Measurements from ENCODE around the gene CXCR1.

Gene CXCR1

GRCh38 chr2:218168016-218168415 lies 1.3 kb upstream of the CXCR1 start:
- Histone ChIP-seq H3K4ac (ENCODE audit: low read depth, low read length) (no peak overlapping the region), H4K91ac (ENCODE audit: low read depth, low read length) (no peak overlapping the region), H3K79me2 (ENCODE audit: control insufficient read depth, insufficient read depth, low read length, poor library complexity) (no peaks in the 10 kb centered on the region), H3K4me1 (ENCODE audit: control insufficient read depth in 1 of 2, insufficient read depth in 2 of 2, low read length in 2 of 2) (peaks cover 2 to 3% of the 10 kb centered on the region in 2 experiments), H4K12ac (ENCODE audit: low read depth, low read length) (no peak overlapping the region), H4K8ac (ENCODE audit: low read depth, low read length) (no peak overlapping the region), H3K9ac (ENCODE audit: low read length) (no peak overlapping the region), H2BK120ac (ENCODE audit: insufficient read depth, low read length, poor library complexity) (no peak overlapping the region), H3K18ac (ENCODE audit: low read length) (no peak overlapping the region), H2BK5ac (ENCODE audit: low read depth, low read length, poor library complexity) (no peak overlapping the region), H2BK12ac (ENCODE audit: low read length) (no peak overlapping the region), H3K4me2 (ENCODE audit: low read length) (no peak overlapping the region), H2AFZ (ENCODE audit: insufficient read depth, low read length, poor library complexity) (no peak overlapping the region), H3K4me3 (ENCODE audit: low read depth, low read length) (no peak overlapping the region), H3K79me1 (ENCODE audit: low read length) (no peaks in the 10 kb centered on the region), H3K27me3 (ENCODE audit: insufficient read depth, low read length) (no peaks in the 10 kb centered on the region), H2AK5ac (ENCODE audit: low read length) (no peak overlapping the region), H3K14ac (ENCODE audit: low read length) (no peak overlapping the region), H3K23ac (ENCODE audit: low read length) (no peak overlapping the region), H3K9me3 (ENCODE audit: insufficient read depth, low read depth, low read length) (peaks cover 3% of the 10 kb centered on the region), H3K36me3 (ENCODE audit: control insufficient read depth in 1 of 2, insufficient read depth in 2 of 2, low read length in 2 of 2) (no peaks in the 10 kb centered on the region), H3K27ac (ENCODE audit: low read depth, low read length) (no peak overlapping the region)
- no CpG with 5 or more reads among the region's 1 CpG for WGBS (ENCODE audit: extremely low coverage, insufficient coverage, insufficient read length)
- no peak for DNase-seq

- no peak overlapping the region for H3K4me2 ChIP-seq (ENCODE audit: low read length)
- no peak overlapping the region for H3K18ac ChIP-seq (ENCODE audit: low read length)
- H2BK5ac ChIP-seq (ENCODE audit: low read depth, low read length, poor library complexity), result no peak overlapping the region
- no peaks in the 10 kb centered on the region for H3K27me3 ChIP-seq (ENCODE audit: insufficient read depth, low read length)
- no peak overlapping the region for H3K27ac ChIP-seq (ENCODE audit: low read depth, low read length)
- no peak overlapping the region for H4K91ac ChIP-seq (ENCODE audit: low read depth, low read length)
- no peaks in the 10 kb centered on the region for H3K79me1 ChIP-seq (ENCODE audit: low read length)
- H3K23ac ChIP-seq (ENCODE audit: low read length), result no peak overlapping the region
- H3K9me3 ChIP-seq (ENCODE audit: insufficient read depth, low read depth, low read length), result peaks cover 3% of the 10 kb centered on the region
- no peak overlapping the region for H2AK5ac ChIP-seq (ENCODE audit: low read length)
- H3K4me1 ChIP-seq (ENCODE audit: control insufficient read depth in 1 of 2, insufficient read depth in 2 of 2, low read length in 2 of 2), result no peaks in the 10 kb centered on the region
- no peak overlapping the region for H2BK12ac ChIP-seq (ENCODE audit: low read length)
- no peak overlapping the region for H3K14ac ChIP-seq (ENCODE audit: low read length)
- H3K9ac ChIP-seq (ENCODE audit: low read length), result no peak overlapping the region
- H4K8ac ChIP-seq (ENCODE audit: low read depth, low read length), result no peak overlapping the region
- no peak overlapping the region for H2BK120ac ChIP-seq (ENCODE audit: insufficient read depth, low read length, poor library complexity)
- no peaks in the 10 kb centered on the region for H3K79me2 ChIP-seq (ENCODE audit: control insufficient read depth, insufficient read depth, low read length, poor library complexity)
- no peak overlapping the region for H3K4ac ChIP-seq (ENCODE audit: low read depth, low read length)
- no peak overlapping the region for H4K12ac ChIP-seq (ENCODE audit: low read depth, low read length)
- no peak overlapping the region for H2AFZ ChIP-seq (ENCODE audit: insufficient read depth, low read length, poor library complexity)
- no CpG with 5 or more reads among the region's 1 CpG for WGBS (ENCODE audit: extremely low coverage, insufficient coverage, insufficient read length)
- no peaks in the 10 kb centered on the region for H3K36me3 ChIP-seq (ENCODE audit: control insufficient read depth in 1 of 2, insufficient read depth in 2 of 2, low read length in 2 of 2)
- no peak for DNase-seq
- H3K4me3 ChIP-seq (ENCODE audit: low read depth, low read length), result no peak overlapping the region
Observed at GRCh38 chr2:218162814-218163213, 3.9 kb downstream of the CXCR1 start.

GRCh38 chr2:218161644-218162043 lies 5.1 kb downstream of the CXCR1 start:
- no peak overlapping the region for H2BK120ac ChIP-seq (ENCODE audit: insufficient read depth, low read length, poor library complexity)
- H3K4me2 ChIP-seq (ENCODE audit: low read length), result no peak overlapping the region
- H3K79me2 ChIP-seq (ENCODE audit: control insufficient read depth, insufficient read depth, low read length, poor library complexity), result no peaks in the 10 kb centered on the region
- no peak overlapping the region for H2AFZ ChIP-seq (ENCODE audit: insufficient read depth, low read length, poor library complexity)
- no peaks in the 10 kb centered on the region for H3K27me3 ChIP-seq (ENCODE audit: insufficient read depth, low read length)
- no peak overlapping the region for H3K4ac ChIP-seq (ENCODE audit: low read depth, low read length)
- no peak overlapping the region for H3K18ac ChIP-seq (ENCODE audit: low read length)
- no peak overlapping the region for H3K4me3 ChIP-seq (ENCODE audit: low read depth, low read length)
- H3K23ac ChIP-seq (ENCODE audit: low read length), result no peak overlapping the region
- no peak overlapping the region for H4K91ac ChIP-seq (ENCODE audit: low read depth, low read length)
- H3K27ac ChIP-seq (ENCODE audit: low read depth, low read length), result no peak overlapping the region
- no peaks in the 10 kb centered on the region for H3K79me1 ChIP-seq (ENCODE audit: low read length)
- H2BK12ac ChIP-seq (ENCODE audit: low read length), result no peak overlapping the region
- no peak overlapping the region for H4K8ac ChIP-seq (ENCODE audit: low read depth, low read length)
- DNase-seq, result no peak
- no peaks in the 10 kb centered on the region for H3K4me1 ChIP-seq (ENCODE audit: control insufficient read depth in 1 of 2, insufficient read depth in 2 of 2, low read length in 2 of 2)
- H4K12ac ChIP-seq (ENCODE audit: low read depth, low read length), result no peak overlapping the region
- no peak overlapping the region for H3K14ac ChIP-seq (ENCODE audit: low read length)
- H3K9me3 ChIP-seq (ENCODE audit: insufficient read depth, low read depth, low read length), result peaks cover 3% of the 10 kb centered on the region
- H2AK5ac ChIP-seq (ENCODE audit: low read length), result no peak overlapping the region
- H2BK5ac ChIP-seq (ENCODE audit: low read depth, low read length, poor library complexity), result no peak overlapping the region
- no peak overlapping the region for H3K9ac ChIP-seq (ENCODE audit: low read length)
- WGBS (ENCODE audit: extremely low coverage, insufficient coverage, insufficient read length), result no CpG with 5 or more reads among the region's 2 CpGs
- H3K36me3 ChIP-seq (ENCODE audit: control insufficient read depth in 1 of 2, insufficient read depth in 2 of 2, low read length in 2 of 2), result no peaks in the 10 kb centered on the region

GRCh38 chr2:218155953-218156479 lies 10.7 kb downstream of the CXCR1 start:
- no peak overlapping the region for H4K8ac ChIP-seq (ENCODE audit: low read depth, low read length)
- H3K23ac ChIP-seq (ENCODE audit: low read length), result no peak overlapping the region
- no peak for DNase-seq
- H2BK12ac ChIP-seq (ENCODE audit: low read length), result no peak overlapping the region
- H3K27ac ChIP-seq (ENCODE audit: low read depth, low read length), result no peak overlapping the region
- peaks cover 1% of the 10 kb centered on the region for H3K79me1 ChIP-seq (ENCODE audit: low read length)
- H2BK120ac ChIP-seq (ENCODE audit: insufficient read depth, low read length, poor library complexity), result no peak overlapping the region
- H3K4me2 ChIP-seq (ENCODE audit: low read length), result no peak overlapping the region
- no peak overlapping the region for H3K4ac ChIP-seq (ENCODE audit: low read depth, low read length)
- no peak overlapping the region for H2AK5ac ChIP-seq (ENCODE audit: low read length)
- H3K14ac ChIP-seq (ENCODE audit: low read length), result no peak overlapping the region
- H4K91ac ChIP-seq (ENCODE audit: low read depth, low read length), result no peak overlapping the region
- H3K18ac ChIP-seq (ENCODE audit: low read length), result no peak overlapping the region
- H4K12ac ChIP-seq (ENCODE audit: low read depth, low read length), result no peak overlapping the region
- no peak overlapping the region for H2BK5ac ChIP-seq (ENCODE audit: low read depth, low read length, poor library complexity)
- WGBS (ENCODE audit: extremely low coverage, insufficient coverage, insufficient read length), result no CpG with 5 or more reads among the region's 7 CpGs
- no peaks in the 10 kb centered on the region for H3K36me3 ChIP-seq (ENCODE audit: control insufficient read depth in 1 of 2, insufficient read depth in 2 of 2, low read length in 2 of 2)
- H2AFZ ChIP-seq (ENCODE audit: insufficient read depth, low read length, poor library complexity), result no peak overlapping the region
- H3K4me1 ChIP-seq (ENCODE audit: control insufficient read depth in 1 of 2, insufficient read depth in 2 of 2, low read length in 2 of 2), result peaks cover 0 to 3% of the 10 kb centered on the region in 2 experiments
- no peak overlapping the region for H3K9ac ChIP-seq (ENCODE audit: low read length)
- no peaks in the 10 kb centered on the region for H3K27me3 ChIP-seq (ENCODE audit: insufficient read depth, low read length)
- H3K4me3 ChIP-seq (ENCODE audit: low read depth, low read length), result no peak overlapping the region
- no peaks in the 10 kb centered on the region for H3K79me2 ChIP-seq (ENCODE audit: control insufficient read depth, insufficient read depth, low read length, poor library complexity)
- H3K9me3 ChIP-seq (ENCODE audit: insufficient read depth, low read depth, low read length), result no peaks in the 10 kb centered on the region
